ENCODE results near the gene PCBD1. TPM values are rescaled to one million over a fixed set of nuclear protein-coding genes. Genes with fewer than 3 reads are reported as not detected.

Gene PCBD1
- total RNA-seq, 1 experiment from 2014 or later, result 163 TPM

DNA sequence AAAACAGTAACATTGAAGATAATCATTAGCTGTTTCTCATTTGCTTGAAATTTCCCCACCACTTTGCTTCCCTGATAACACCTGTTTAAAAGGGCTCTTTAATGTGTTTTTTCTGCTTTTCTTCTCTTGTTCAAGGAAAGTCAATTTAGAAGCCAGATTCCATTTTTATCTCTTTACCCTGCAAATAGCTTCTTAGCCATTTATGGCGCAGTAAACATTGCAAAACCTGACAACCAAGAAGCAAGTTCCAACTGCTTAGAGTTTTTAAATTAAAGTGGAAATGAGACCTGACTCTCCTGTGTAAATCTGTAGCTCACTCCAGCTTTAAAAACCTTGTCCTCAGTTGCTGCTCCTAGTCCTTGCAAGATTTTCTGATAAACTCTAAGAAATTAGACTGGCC is 42.5 kb downstream of the PCBD1 start:
- intact Hi-C loops (cut with micrococcal nuclease), result no loop called here
- TF ChIP-seq ZNF274 (IDR thresholded peaks at IDR 0.05; ENCODE audit: low read depth, low read length) (no peak), ZFX (IDR thresholded peaks at IDR 0.05) (no peak), EGR1 (IDR thresholded peaks at IDR 0.05; ENCODE audit: low read depth) (no peak), POLR2A (IDR thresholded peaks at IDR 0.05; ENCODE audit: borderline replicate concordance, extremely low read depth, insufficient read depth, insufficient read length) (no peak), POLR2AphosphoS5 (IDR thresholded peaks at IDR 0.05; ENCODE audit: low read depth, low read length) (no peak), CBX3 (IDR thresholded peaks at IDR 0.05; ENCODE audit: low read depth) (no peak), FOSL1 (IDR thresholded peaks at IDR 0.05; ENCODE audit: low read depth) (no peak), EZH2 (IDR thresholded peaks at IDR 0.05) (no peak), JUND (IDR thresholded peaks at IDR 0.05) (no peak), ZBTB33 (IDR thresholded peaks at IDR 0.05; ENCODE audit: extremely low read depth, insufficient replicate concordance, low read length) (no peak), ELF1 (IDR thresholded peaks at IDR 0.05; ENCODE audit: borderline replicate concordance, low read depth) (no peak), CEBPB (IDR thresholded peaks at IDR 0.05; ENCODE audit: low read depth) (no peak)
- TF ChIP-seq, protein P1, sequence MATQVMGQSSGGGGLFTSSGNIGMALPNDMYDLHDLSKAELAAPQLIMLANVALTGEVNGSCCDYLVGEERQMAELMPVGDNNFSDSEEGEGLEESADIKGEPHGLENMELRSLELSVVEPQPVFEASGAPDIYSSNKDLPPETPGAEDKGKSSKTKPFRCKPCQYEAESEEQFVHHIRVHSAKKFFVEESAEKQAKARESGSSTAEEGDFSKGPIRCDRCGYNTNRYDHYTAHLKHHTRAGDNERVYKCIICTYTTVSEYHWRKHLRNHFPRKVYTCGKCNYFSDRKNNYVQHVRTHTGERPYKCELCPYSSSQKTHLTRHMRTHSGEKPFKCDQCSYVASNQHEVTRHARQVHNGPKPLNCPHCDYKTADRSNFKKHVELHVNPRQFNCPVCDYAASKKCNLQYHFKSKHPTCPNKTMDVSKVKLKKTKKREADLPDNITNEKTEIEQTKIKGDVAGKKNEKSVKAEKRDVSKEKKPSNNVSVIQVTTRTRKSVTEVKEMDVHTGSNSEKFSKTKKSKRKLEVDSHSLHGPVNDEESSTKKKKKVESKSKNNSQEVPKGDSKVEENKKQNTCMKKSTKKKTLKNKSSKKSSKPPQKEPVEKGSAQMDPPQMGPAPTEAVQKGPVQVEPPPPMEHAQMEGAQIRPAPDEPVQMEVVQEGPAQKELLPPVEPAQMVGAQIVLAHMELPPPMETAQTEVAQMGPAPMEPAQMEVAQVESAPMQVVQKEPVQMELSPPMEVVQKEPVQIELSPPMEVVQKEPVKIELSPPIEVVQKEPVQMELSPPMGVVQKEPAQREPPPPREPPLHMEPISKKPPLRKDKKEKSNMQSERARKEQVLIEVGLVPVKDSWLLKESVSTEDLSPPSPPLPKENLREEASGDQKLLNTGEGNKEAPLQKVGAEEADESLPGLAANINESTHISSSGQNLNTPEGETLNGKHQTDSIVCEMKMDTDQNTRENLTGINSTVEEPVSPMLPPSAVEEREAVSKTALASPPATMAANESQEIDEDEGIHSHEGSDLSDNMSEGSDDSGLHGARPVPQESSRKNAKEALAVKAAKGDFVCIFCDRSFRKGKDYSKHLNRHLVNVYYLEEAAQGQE (IDR thresholded peaks at IDR 0.05; ENCODE audit: low read depth), result no peak
- ATAC-seq (no peak), DNase-seq (ENCODE audit: low read depth, low spot score) (no peak)
- no TSS peak for BruUV-seq (replicated peaks)
- Histone ChIP-seq H3K4me1 (ENCODE audit: control insufficient read depth in 1 of 2, insufficient read depth in 2 of 2, low read length in 2 of 2) (peaks cover 12 to 31% of the 10 kb centered on the region in 2 experiments; a peak in 3 of 4 replicates), H2AFZ (ENCODE audit: low read depth, low read length, poor library complexity, severe bottlenecking) (no peak overlapping the region), H3K9me2 (ENCODE audit: insufficient read depth) (no peaks in the 10 kb centered on the region), H3K9me3 (ENCODE audit: control insufficient read depth in 1 of 2, insufficient read depth in 1 of 2, low read depth in 1 of 2, low read length in 2 of 2) (no peaks in the 10 kb centered on the region), H3K4me3 (replicated peaks in 1 of 2; ENCODE audit: low read depth in 1 of 2, low read length in 2 of 2) (no peak overlapping the region), H4K20me1 (ENCODE audit: insufficient read depth) (no peaks in the 10 kb centered on the region), H3K79me2 (ENCODE audit: insufficient read depth, low read length) (peaks cover 35% of the 10 kb centered on the region; the same call in 1 of the 2 replicates), H3K36me3 (ENCODE audit: control insufficient read depth in 1 of 2, insufficient read depth in 2 of 2, low read length in 2 of 2) (peaks cover 2 to 24% of the 10 kb centered on the region in 2 experiments; a peak in 3 of 4 replicates), H3K27ac (ENCODE audit: low read depth, low read length) (no peak overlapping the region), H3K9ac (ENCODE audit: low read length) (no peak overlapping the region), H3K4me2 (ENCODE audit: low read length) (no peak overlapping the region), H3K27me3 (ENCODE audit: insufficient read depth, low read length) (no peaks in the 10 kb centered on the region)
- POLR2A ChIA-PET, result no interaction called here
- CTCF ChIA-PET, result no interaction called here
- RAD21 ChIA-PET (ENCODE audit: low non-redundant PET in 1 of 2, low total read pairs in 2 of 2, uncharacterized antibody in 2 of 2, unreplicated experiment in 2 of 2), result no interaction called here
